ENCODE measurements around the gene ATXN1. TPM values are rescaled to one million over a fixed set of nuclear protein-coding genes. Genes with fewer than 3 reads are reported as not detected.

Gene ATXN1
- total RNA-seq, 1 experiment from 2014 or later, result 6.3 TPM

GRCh38 chr6:16433338-16433890 lies 327.8 kb downstream of the ATXN1 start:
- Histone ChIP-seq H3K36me3 (no peaks in the 10 kb centered on the region), H3K4me1 (no peaks in the 10 kb centered on the region), H3K27me3 (no peaks in the 10 kb centered on the region), H3K4me3 (no peak overlapping the region), H3K9me3 (replicated peaks) (no peaks in the 10 kb centered on the region), H3K27ac (no peak overlapping the region)
- no peak for DNase-seq

GRCh38 chr6:16432075-16433032 lies 328.9 kb downstream of the ATXN1 start:
- DNase-seq, result peak; percentile 7 to 33
- Histone ChIP-seq H3K36me3 (no peaks in the 10 kb centered on the region), H3K4me1 (no peaks in the 10 kb centered on the region), H3K9me3 (replicated peaks) (no peaks in the 10 kb centered on the region), H3K4me3 (no peak overlapping the region), H3K27ac (peak overlapping the region; percentile 31; the same call in 1 of the 2 replicates), H3K27me3 (no peaks in the 10 kb centered on the region)

- Histone ChIP-seq H3K36me3 (no peaks in the 10 kb centered on the region), H3K27ac (no peak overlapping the region), H3K9me3 (replicated peaks) (no peaks in the 10 kb centered on the region), H3K27me3 (no peaks in the 10 kb centered on the region), H3K4me1 (no peaks in the 10 kb centered on the region), H3K4me3 (no peak overlapping the region)
- DNase-seq, result no peak
Observed at GRCh38 chr6:16431106-16431505, 330.2 kb downstream of the ATXN1 start.

- Histone ChIP-seq H3K9me3 (replicated peaks) (no peaks in the 10 kb centered on the region), H3K4me3 (no peak overlapping the region), H3K27me3 (no peaks in the 10 kb centered on the region), H3K27ac (no peak overlapping the region), H3K4me1 (no peaks in the 10 kb centered on the region), H3K36me3 (no peaks in the 10 kb centered on the region)
- DNase-seq, result no peak
Observed at GRCh38 chr6:16430391-16431089, 330.7 kb downstream of the ATXN1 start.

GRCh38 chr6:16429669-16430068 lies 331.6 kb downstream of the ATXN1 start:
- Histone ChIP-seq H3K36me3 (no peaks in the 10 kb centered on the region), H3K27me3 (no peaks in the 10 kb centered on the region), H3K9me3 (replicated peaks) (no peaks in the 10 kb centered on the region), H3K4me3 (no peak overlapping the region), H3K27ac (no peak overlapping the region), H3K4me1 (no peaks in the 10 kb centered on the region)
- DNase-seq, result no peak

- Histone ChIP-seq H3K4me1 (no peaks in the 10 kb centered on the region), H3K36me3 (no peaks in the 10 kb centered on the region), H3K4me3 (no peak overlapping the region), H3K27ac (no peak overlapping the region), H3K27me3 (no peaks in the 10 kb centered on the region), H3K9me3 (replicated peaks) (no peaks in the 10 kb centered on the region)
- no peak for DNase-seq
Observed at GRCh38 chr6:16427124-16427523, 334.1 kb downstream of the ATXN1 start.

- no peak for DNase-seq
- H3K36me3 ChIP-seq, result no peaks in the 10 kb centered on the region
- H3K27ac ChIP-seq, result no peak overlapping the region
- H3K4me1 ChIP-seq, result no peaks in the 10 kb centered on the region
- H3K27me3 ChIP-seq, result no peaks in the 10 kb centered on the region
- no peak overlapping the region for H3K4me3 ChIP-seq
- no peaks in the 10 kb centered on the region for H3K9me3 ChIP-seq (replicated peaks)
Observed at GRCh38 chr6:16425881-16426615, 335.2 kb downstream of the ATXN1 start.

GRCh38 chr6:16421462-16421960 lies 339.7 kb downstream of the ATXN1 start:
- Histone ChIP-seq H3K4me1 (no peaks in the 10 kb centered on the region), H3K36me3 (no peaks in the 10 kb centered on the region), H3K4me3 (no peak overlapping the region), H3K27me3 (no peaks in the 10 kb centered on the region), H3K9me3 (replicated peaks) (no peaks in the 10 kb centered on the region), H3K27ac (no peak overlapping the region)
- no peak for DNase-seq

- DNase-seq, result no peak
- H3K27me3 ChIP-seq, result no peaks in the 10 kb centered on the region
- H3K36me3 ChIP-seq, result no peaks in the 10 kb centered on the region
- no peaks in the 10 kb centered on the region for H3K4me1 ChIP-seq
- no peak overlapping the region for H3K27ac ChIP-seq
- H3K9me3 ChIP-seq (replicated peaks), result no peaks in the 10 kb centered on the region
- H3K4me3 ChIP-seq, result no peak overlapping the region
Observed at GRCh38 chr6:16420715-16421461, 340.4 kb downstream of the ATXN1 start.

- Histone ChIP-seq H3K9me3 (replicated peaks) (no peaks in the 10 kb centered on the region), H3K27me3 (no peaks in the 10 kb centered on the region), H3K4me1 (no peaks in the 10 kb centered on the region), H3K36me3 (no peaks in the 10 kb centered on the region), H3K4me3 (no peak overlapping the region), H3K27ac (no peak overlapping the region)
- DNase-seq, result no peak
Observed at GRCh38 chr6:16420337-16420714, 340.9 kb downstream of the ATXN1 start.

GRCh38 chr6:16419636-16420336 lies 341.5 kb downstream of the ATXN1 start:
- Histone ChIP-seq H3K9me3 (replicated peaks) (no peaks in the 10 kb centered on the region), H3K36me3 (no peaks in the 10 kb centered on the region), H3K27me3 (no peaks in the 10 kb centered on the region), H3K4me1 (no peaks in the 10 kb centered on the region), H3K4me3 (no peak overlapping the region), H3K27ac (no peak overlapping the region)
- peak in 1 of 2 experiments; percentile 4 for DNase-seq

GRCh38 chr6:16418151-16418550 lies 343.1 kb downstream of the ATXN1 start:
- Histone ChIP-seq H3K27me3 (no peaks in the 10 kb centered on the region), H3K9me3 (replicated peaks) (no peaks in the 10 kb centered on the region), H3K4me3 (no peak overlapping the region), H3K36me3 (no peaks in the 10 kb centered on the region), H3K4me1 (no peaks in the 10 kb centered on the region), H3K27ac (no peak overlapping the region)
- DNase-seq, result no peak

GRCh38 chr6:16415677-16416076 lies 345.6 kb downstream of the ATXN1 start:
- Histone ChIP-seq H3K9me3 (replicated peaks) (no peaks in the 10 kb centered on the region), H3K27me3 (no peaks in the 10 kb centered on the region), H3K27ac (no peak overlapping the region), H3K4me1 (no peaks in the 10 kb centered on the region), H3K4me3 (no peak overlapping the region), H3K36me3 (no peaks in the 10 kb centered on the region)
- DNase-seq, result no peak

Data from SJCRH30 (cell line).